ENCODE results near the gene AGFG2.

Gene AGFG2

DNA sequence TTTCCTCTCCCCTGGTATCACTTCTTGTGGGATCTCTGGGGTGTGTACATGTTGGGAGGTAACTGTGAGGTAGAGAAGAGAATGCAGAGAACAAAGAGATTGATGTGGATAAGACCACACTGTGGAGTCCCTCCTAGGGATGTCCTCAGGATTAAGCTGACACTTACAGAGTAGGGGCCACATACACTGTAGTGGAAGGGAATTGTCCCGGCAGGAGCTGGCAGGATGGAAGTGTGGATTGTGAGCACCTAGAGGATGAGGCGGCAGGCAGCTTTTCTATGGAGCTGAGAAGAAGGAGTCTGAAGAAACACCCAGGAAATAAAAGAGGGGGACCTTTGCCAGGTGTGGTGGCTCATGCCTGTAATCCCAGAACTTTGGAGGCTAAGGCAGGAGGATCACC lies 13.5 kb downstream of the AGFG2 start:
- DNase-seq: no peak
- H3K79me2 ChIP-seq (ENCODE audit: low read length): no peaks in the 10 kb centered on the region
- H3K27ac ChIP-seq (ENCODE audit: low read length): no peak overlapping the region

DNA sequence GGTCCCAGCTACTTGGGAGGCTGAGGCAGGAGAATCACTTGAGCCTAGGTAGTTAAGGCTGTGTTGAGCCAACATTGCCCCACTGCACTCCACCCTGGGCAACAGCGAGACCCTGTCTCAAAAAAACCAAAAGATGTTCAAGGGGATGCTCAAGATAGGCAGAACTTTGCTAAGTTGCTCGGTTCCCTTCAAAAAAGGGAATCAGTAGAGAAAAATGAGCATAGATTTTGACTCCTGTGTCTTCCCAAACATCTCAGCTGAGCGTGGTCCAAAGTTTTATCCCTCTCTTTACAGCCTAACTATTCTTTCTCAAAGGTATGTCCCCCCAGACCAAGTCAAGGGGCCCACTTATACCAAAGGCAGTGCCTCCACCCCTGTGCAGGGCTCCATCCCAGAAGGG lies 14.0 kb downstream of the AGFG2 start:
- no peak for TF ChIP-seq EZH2 (optimal IDR thresholded peaks at IDR 0.05; ENCODE audit: low read depth, low read length)
- Histone ChIP-seq H2AFZ (ENCODE audit: low read length) (no peak overlapping the region), H3K9me3 (replicated peaks; ENCODE audit: insufficient read depth, low read length) (no peaks in the 10 kb centered on the region), H3K9ac (ENCODE audit: low read length) (no peak overlapping the region), H3K4me1 (ENCODE audit: low read length) (no peaks in the 10 kb centered on the region), H3K27ac (ENCODE audit: low read length) (no peak overlapping the region), H3F3A (ENCODE audit: insufficient read depth, low read length) (no peaks in the 10 kb centered on the region), H3K36me3 (replicated peaks; ENCODE audit: insufficient read depth, low read length) (no peaks in the 10 kb centered on the region), H3K9me2 (replicated peaks; ENCODE audit: insufficient read depth, low read length) (no peaks in the 10 kb centered on the region), H3K4me2 (ENCODE audit: low read depth, low read length) (no peak overlapping the region), H3K27me3 (replicated peaks; ENCODE audit: insufficient read depth, low read length) (no peaks in the 10 kb centered on the region), H3K4me3 (ENCODE audit: low read length) (no peak overlapping the region), H3K79me2 (ENCODE audit: low read length) (no peaks in the 10 kb centered on the region), H4K20me1 (ENCODE audit: insufficient read depth, low read length) (no peaks in the 10 kb centered on the region)
- no peak for DNase-seq

More for the DNA sequence above, 13.5 kb downstream of the AGFG2 start:
- no peaks in the 10 kb centered on the region for H3K9me2 ChIP-seq (replicated peaks; ENCODE audit: insufficient read depth, low read length)
- H3K9ac ChIP-seq (ENCODE audit: low read length): no peak overlapping the region
- no peaks in the 10 kb centered on the region for H4K20me1 ChIP-seq (ENCODE audit: insufficient read depth, low read length)
- H3K27me3 ChIP-seq (replicated peaks; ENCODE audit: insufficient read depth, low read length): no peaks in the 10 kb centered on the region
- H2AFZ ChIP-seq (ENCODE audit: low read length): no peak overlapping the region
- H3K4me2 ChIP-seq (ENCODE audit: low read depth, low read length): no peak overlapping the region
- no peaks in the 10 kb centered on the region for H3F3A ChIP-seq (ENCODE audit: insufficient read depth, low read length)
- H3K4me3 ChIP-seq (ENCODE audit: low read length): no peak overlapping the region
- no peaks in the 10 kb centered on the region for H3K9me3 ChIP-seq (replicated peaks; ENCODE audit: insufficient read depth, low read length)
- TF ChIP-seq EZH2phosphoT487 (IDR thresholded peaks at IDR 0.05; ENCODE audit: low read length): no peak
- no peak for TF ChIP-seq CTCF (IDR thresholded peaks at IDR 0.05; ENCODE audit: low read length)
- no peak for TF ChIP-seq EZH2 (optimal IDR thresholded peaks at IDR 0.05; ENCODE audit: low read depth, low read length)
- no peaks in the 10 kb centered on the region for H3K36me3 ChIP-seq (replicated peaks; ENCODE audit: insufficient read depth, low read length)
- H3K4me1 ChIP-seq (ENCODE audit: low read length): no peaks in the 10 kb centered on the region

DNA sequence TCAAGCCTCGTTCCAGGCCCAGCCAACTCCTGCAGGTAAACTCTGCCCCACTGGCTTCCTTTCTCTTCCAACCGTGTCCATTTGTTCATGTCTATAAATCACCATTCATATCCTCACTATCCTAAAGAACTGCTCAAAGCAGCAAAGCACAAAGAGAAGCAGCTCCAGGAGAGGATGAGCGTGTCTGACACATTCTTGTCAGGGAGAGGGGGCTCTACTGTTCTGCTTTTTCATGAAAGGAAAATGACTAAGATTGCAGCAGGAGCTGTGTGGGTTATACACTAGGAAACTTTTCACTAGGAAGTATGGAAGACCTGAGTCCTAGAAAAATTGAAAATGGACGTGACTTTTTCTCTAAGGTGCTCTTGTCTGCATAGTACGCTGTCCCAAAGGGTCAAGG lies 16.7 kb downstream of the AGFG2 start:
- DNase-seq: no peak
- no peaks in the 10 kb centered on the region for H3K4me1 ChIP-seq (ENCODE audit: low read length)
- no peaks in the 10 kb centered on the region for H3K27me3 ChIP-seq (replicated peaks; ENCODE audit: insufficient read depth, low read length)
- H3K9ac ChIP-seq (ENCODE audit: low read length): no peak overlapping the region
- H3K4me3 ChIP-seq (ENCODE audit: low read length): no peak overlapping the region
- no peak overlapping the region for H3K27ac ChIP-seq (ENCODE audit: low read length)
- H4K20me1 ChIP-seq (ENCODE audit: insufficient read depth, low read length): no peaks in the 10 kb centered on the region
- H3K9me2 ChIP-seq (replicated peaks; ENCODE audit: insufficient read depth, low read length): no peaks in the 10 kb centered on the region
- no peak for TF ChIP-seq EZH2 (optimal IDR thresholded peaks at IDR 0.05; ENCODE audit: low read depth, low read length)
- TF ChIP-seq EZH2phosphoT487 (IDR thresholded peaks at IDR 0.05; ENCODE audit: low read length): no peak
- TF ChIP-seq CTCF (IDR thresholded peaks at IDR 0.05; ENCODE audit: low read length): no peak
- H2AFZ ChIP-seq (ENCODE audit: low read length): no peak overlapping the region
- H3F3A ChIP-seq (ENCODE audit: insufficient read depth, low read length): no peaks in the 10 kb centered on the region
- no peak overlapping the region for H3K4me2 ChIP-seq (ENCODE audit: low read depth, low read length)
- no peaks in the 10 kb centered on the region for H3K79me2 ChIP-seq (ENCODE audit: low read length)
- H3K9me3 ChIP-seq (replicated peaks; ENCODE audit: insufficient read depth, low read length): no peaks in the 10 kb centered on the region
- H3K36me3 ChIP-seq (replicated peaks; ENCODE audit: insufficient read depth, low read length): no peaks in the 10 kb centered on the region

DNA sequence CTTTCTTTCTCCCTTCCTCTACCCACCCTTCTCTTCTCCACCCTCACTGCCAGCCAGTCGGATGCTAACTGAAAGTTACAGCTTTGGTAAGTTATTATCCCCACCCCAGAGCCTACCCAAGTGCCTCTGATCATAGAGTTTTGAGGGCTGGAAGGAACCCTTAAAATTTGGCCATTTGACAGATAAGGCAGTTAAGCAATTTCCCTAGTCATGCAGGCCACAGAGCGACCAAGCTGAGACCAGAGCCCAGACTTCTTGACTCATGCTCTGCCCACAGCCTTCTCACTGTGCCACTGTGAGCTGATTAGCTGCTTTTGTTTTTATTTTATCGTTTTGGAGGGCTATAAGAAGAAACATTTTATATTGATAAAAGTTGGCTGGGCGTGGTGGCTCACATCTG lies 17.5 kb downstream of the AGFG2 start:
- no peak for DNase-seq
- no peaks in the 10 kb centered on the region for H3K36me3 ChIP-seq (replicated peaks; ENCODE audit: insufficient read depth, low read length)

More for the DNA sequence above, 17.5 kb downstream of the AGFG2 start:
- TF ChIP-seq CTCF (IDR thresholded peaks at IDR 0.05; ENCODE audit: low read length): no peak
- no peak for TF ChIP-seq EZH2phosphoT487 (IDR thresholded peaks at IDR 0.05; ENCODE audit: low read length)
- no peak for TF ChIP-seq EZH2 (optimal IDR thresholded peaks at IDR 0.05; ENCODE audit: low read depth, low read length)
- Histone ChIP-seq H3F3A (ENCODE audit: insufficient read depth, low read length) (no peaks in the 10 kb centered on the region), H3K4me1 (ENCODE audit: low read length) (no peaks in the 10 kb centered on the region), H3K4me3 (ENCODE audit: low read length) (no peak overlapping the region), H3K4me2 (ENCODE audit: low read depth, low read length) (no peak overlapping the region), H3K27ac (ENCODE audit: low read length) (no peak overlapping the region), H3K9ac (ENCODE audit: low read length) (no peak overlapping the region), H4K20me1 (ENCODE audit: insufficient read depth, low read length) (no peaks in the 10 kb centered on the region), H3K79me2 (ENCODE audit: low read length) (no peaks in the 10 kb centered on the region), H3K9me2 (replicated peaks; ENCODE audit: insufficient read depth, low read length) (no peaks in the 10 kb centered on the region), H3K27me3 (replicated peaks; ENCODE audit: insufficient read depth, low read length) (no peaks in the 10 kb centered on the region), H2AFZ (ENCODE audit: low read length) (no peak overlapping the region), H3K9me3 (replicated peaks; ENCODE audit: insufficient read depth, low read length) (no peaks in the 10 kb centered on the region)
